GM18507 (cell line): ENCODE data around the gene HECTD3.
"Not testable (repeated sequence)": the region's sequence is repeated elsewhere in the genome, so short reads cannot be mapped to it uniquely, and the experiment has no call there.

Experiments
- DNase-seq: peaks from one replicate; pipeline ENCODE4 v3.0.0; 2011; ENCODE audit warnings: low read depth; ENCODE audit not compliant: insufficient read length; ENCODE audit errors: extremely low spot score
- FAIRE-seq: peaks from 2 replicates; lab custom pipeline; 2011; peaks lifted over from hg19 to GRCh38; lab: Jason Lieb, UNC

The HECTD3 gene

GRCh38 chr1:45016090-45016697, 5.1 kb upstream of the HECTD3 start:
- FAIRE-seq (no peak), DNase-seq (no peak)

GRCh38 chr1:45015683-45016082, 4.6 kb upstream of the HECTD3 start:
- FAIRE-seq (no peak), DNase-seq (no peak)

GRCh38 chr1:45014321-45015028, 3.4 kb upstream of the HECTD3 start:
- FAIRE-seq = peak; percentile 78

GRCh38 chr1:45013551-45014209, 2.6 kb upstream of the HECTD3 start:
- FAIRE-seq (no peak), DNase-seq (no peak)

More at GRCh38 chr1:45014321-45015028, 3.4 kb upstream of the HECTD3 start:
- peak; percentile 57 for DNase-seq

- DNase-seq = no peak
- FAIRE-seq = no peak
Observed at GRCh38 chr1:45012639-45013278, 1.6 kb upstream of the HECTD3 start.

GRCh38 chr1:45011837-45012638, 914 bp upstream of the HECTD3 start, which contains the start of gene UROD:
Gene UROD (plus strand): TSS chr1:45012254. CDS start chr1:45012266, 12 bp downstream.
- DNase-seq (peak; percentile 86), FAIRE-seq (peak; percentile 98)

- DNase-seq = no peak
- FAIRE-seq = no peak
Observed at GRCh38 chr1:45009956-45010854, 919 bp downstream of the HECTD3 start.

GRCh38 chr1:45009296-45009865, 1.7 kb downstream of the HECTD3 start:
- DNase-seq (no peak), FAIRE-seq (no peak)

- DNase-seq (no peak), FAIRE-seq (no peak)
Observed at GRCh38 chr1:45008516-45008915, 2.6 kb downstream of the HECTD3 start.

GRCh38 chr1:45008076-45008475, 3.0 kb downstream of the HECTD3 start:
- DNase-seq = no peak
- no peak for FAIRE-seq

- DNase-seq (no peak), FAIRE-seq (no peak)
Observed at GRCh38 chr1:45007311-45007710, 3.8 kb downstream of the HECTD3 start.

- FAIRE-seq = no peak
- DNase-seq = no peak
Observed at GRCh38 chr1:45005761-45006160, 5.4 kb downstream of the HECTD3 start.

GRCh38 chr1:45004281-45004920, 6.7 kb downstream of the HECTD3 start:
- DNase-seq (no peak), FAIRE-seq (no peak)

GRCh38 chr1:45003741-45004140, 7.4 kb downstream of the HECTD3 start:
- DNase-seq (no peak), FAIRE-seq (no peak)

GRCh38 chr1:45002650-45003645, 8.2 kb downstream of the HECTD3 start:
- no peak for DNase-seq
- no peak for FAIRE-seq

GRCh38 chr1:45001576-45001975, 9.5 kb downstream of the HECTD3 start:
- FAIRE-seq, DNase-seq: not testable (repeated sequence)
